Measurements from ENCODE around the gene ARHGEF4.

GRCh38 chr2:131006561-131006960, 169.8 kb downstream of the ARHGEF4 start:
- TF ChIP-seq EZH2 (IDR thresholded peaks at IDR 0.05; ENCODE audit: insufficient read depth, low read length) (no peak), CTCF (IDR thresholded peaks at IDR 0.05; ENCODE audit: insufficient read depth, low read depth, low read length) (no peak)

All from astrocyte (in vitro differentiated cells and primary cell).